ENCODE results near the gene TCF3. TPM values are rescaled to one million over a fixed set of nuclear protein-coding genes. Genes with fewer than 3 reads are reported as not detected.
"Not testable (repeated sequence)": the region's sequence is repeated elsewhere in the genome, so short reads cannot be mapped to it uniquely, and the experiment has no call there.

TCF3 gene
- total RNA-seq, 2 experiments from 2014 or later, result 518 to 811 TPM

- ChIA-PET POLR2A (no interaction called here), CTCF (ENCODE audit: unreplicated experiment) (no interaction called here)
- Histone ChIP-seq H2AFZ (ENCODE audit: low read length) (no peak overlapping the region), H4K20me1 (ENCODE audit: insufficient read depth, low read length) (no peaks in the 10 kb centered on the region), H3K4me3 (ENCODE audit: low read depth, low read length, poor library complexity, severe bottlenecking) (no peak overlapping the region), H3K4me1 (ENCODE audit: insufficient read depth, low read length, poor library complexity, severe bottlenecking) (peaks cover 8% of the 10 kb centered on the region), H3K9me3 (ENCODE audit: low read length) (0 out of 2 replicates have a peak, but pooled peaks cover 7% of the 10 kb centered on the region), H3K27ac (ENCODE audit: low read depth, low read length, poor library complexity, severe bottlenecking) (no peak overlapping the region), H3K4me2 (ENCODE audit: low read length) (no peak overlapping the region), H3K79me2 (ENCODE audit: insufficient read depth, low read depth, low read length) (no peaks in the 10 kb centered on the region), H3K9me2 (ENCODE audit: insufficient read depth, low read length) (no peaks in the 10 kb centered on the region), H3K36me3 (ENCODE audit: insufficient read depth, low read length) (no peaks in the 10 kb centered on the region)
- intact Hi-C loops (cut with micrococcal nuclease; ENCODE audit: unreplicated experiment), result no loop called here
- BruUV-seq (replicated peaks), result no TSS peak
- no peak for DNase-seq (ENCODE audit: low spot score)
- TF ChIP-seq CTCF (conservative IDR thresholded peaks at IDR 0.05; ENCODE audit: low read length) (no peak), EZH2phosphoT487 (IDR thresholded peaks at IDR 0.05; ENCODE audit: borderline replicate concordance, low read depth, low read length) (no peak)
Measured at GRCh38 chr19:1691589-1692290, 39.3 kb upstream of the TCF3 start.

GRCh38 chr19:1690699-1691307, 38.4 kb upstream of the TCF3 start:
- Histone ChIP-seq H3K9me2 (ENCODE audit: insufficient read depth, low read length) (no peaks in the 10 kb centered on the region), H3K4me2 (ENCODE audit: low read length) (peak overlapping the region; percentile 51), H3K4me3 (ENCODE audit: low read depth, low read length, poor library complexity, severe bottlenecking) (peak overlapping the region; percentile 31), H2AFZ (ENCODE audit: low read length) (no peak overlapping the region; the same call in 1 of the 2 replicates), H3K9me3 (ENCODE audit: low read length) (0 out of 2 replicates have a peak, but pooled peaks cover 7% of the 10 kb centered on the region), H3K4me1 (ENCODE audit: insufficient read depth, low read length, poor library complexity, severe bottlenecking) (peaks cover 8% of the 10 kb centered on the region), H4K20me1 (ENCODE audit: insufficient read depth, low read length) (no peaks in the 10 kb centered on the region), H3K36me3 (ENCODE audit: insufficient read depth, low read length) (no peaks in the 10 kb centered on the region), H3K27ac (ENCODE audit: low read depth, low read length, poor library complexity, severe bottlenecking) (no peak overlapping the region), H3K79me2 (ENCODE audit: insufficient read depth, low read depth, low read length) (no peaks in the 10 kb centered on the region)
- no peak for TF ChIP-seq EZH2phosphoT487 (IDR thresholded peaks at IDR 0.05; ENCODE audit: borderline replicate concordance, low read depth, low read length)
- TF ChIP-seq CTCF (conservative IDR thresholded peaks at IDR 0.05; ENCODE audit: low read length), result no peak
- intact Hi-C loops (cut with micrococcal nuclease; ENCODE audit: unreplicated experiment), result no loop called here
- BruUV-seq (replicated peaks), result no TSS peak
- peak; percentile 75 for DNase-seq (ENCODE audit: low spot score)
- CTCF ChIA-PET (ENCODE audit: unreplicated experiment), result no interaction called here
- POLR2A ChIA-PET, result interaction anchor here (0.6 kb wide), 1 partner anchor 639 kb away, joined by 3 read pairs; no protein-coding TSS in a partner anchor

- H3K4me2 ChIP-seq (ENCODE audit: low read length); H2AFZ ChIP-seq (ENCODE audit: low read length); H3K9me3 ChIP-seq (ENCODE audit: low read length); H3K9me2 ChIP-seq (ENCODE audit: insufficient read depth, low read length); intact Hi-C loops (cut with micrococcal nuclease; ENCODE audit: unreplicated experiment); H3K36me3 ChIP-seq (ENCODE audit: insufficient read depth, low read length); BruUV-seq (replicated peaks); H3K4me1 ChIP-seq (ENCODE audit: insufficient read depth, low read length, poor library complexity, severe bottlenecking); H3K79me2 ChIP-seq (ENCODE audit: insufficient read depth, low read depth, low read length); H4K20me1 ChIP-seq (ENCODE audit: insufficient read depth, low read length); CTCF ChIA-PET (ENCODE audit: unreplicated experiment); DNase-seq (ENCODE audit: low spot score); H3K4me3 ChIP-seq (ENCODE audit: low read depth, low read length, poor library complexity, severe bottlenecking); H3K27ac ChIP-seq (ENCODE audit: low read depth, low read length, poor library complexity, severe bottlenecking): not testable (repeated sequence)
- POLR2A ChIA-PET, result interaction anchor here (0.6 kb wide), 1 partner anchor 209 kb away, joined by 4 read pairs; no protein-coding TSS in a partner anchor
Measured at GRCh38 chr19:1685785-1686184, 33.4 kb upstream of the TCF3 start.
